Activated CD4-positive, alpha-beta T cell treated with anti-CD3 and anti-CD28 coated beads for 36 hours (primary cell): ENCODE results near the gene HSD17B14. TPM values are rescaled to one million over a fixed set of nuclear protein-coding genes. Genes with fewer than 3 reads are reported as not detected.

ENCODE experiments used
- ATAC-seq: fragments of 200-7000 bp; cut with Tn5 transposase; one replicate; pipeline ENCODE4 v1.10.0; 2021; ENCODE audit warnings: mild to moderate bottlenecking, moderate library complexity
- CTCF ChIA-PET: fragments of 350-600 bp; sonication (Branson Sonifier 250); formaldehyde crosslinking; loops from one replicate; lab custom pipeline; 2021; ENCODE audit warnings: antibody characterized with exemption; lab: Charles Lee
- POLR2A ChIA-PET: fragments of 350-600 bp; sonication (Branson Sonifier 250); formaldehyde crosslinking; loops from one replicate; lab custom pipeline; 2021; ENCODE audit warnings: antibody characterized with exemption, inconsistent platforms; lab: Charles Lee
- DNase-seq: peaks from one replicate; pipeline ENCODE4 v3.0.0-alpha.2; 2020
- H3K27ac Mint-ChIP-seq: one replicate; pipeline ENCODE4 v1.8.0; 2021; ENCODE audit warnings: mixed read lengths
- H3K27me3 Mint-ChIP-seq: one replicate; pipeline ENCODE4 v1.8.0; 2021; ENCODE audit warnings: mixed read lengths
- H3K36me3 Mint-ChIP-seq: one replicate; pipeline ENCODE4 v1.8.0; 2021; ENCODE audit warnings: low read depth, mixed read lengths
- H3K4me1 Mint-ChIP-seq: one replicate; pipeline ENCODE4 v1.8.0; 2021; ENCODE audit warnings: mixed read lengths
- H3K4me3 Mint-ChIP-seq: one replicate; pipeline ENCODE4 v1.8.0; 2021; ENCODE audit warnings: mild to moderate bottlenecking, moderate library complexity, mixed read lengths
- H3K9me3 Mint-ChIP-seq: one replicate; pipeline ENCODE4 v1.8.0; 2021; ENCODE audit warnings: low read depth, mixed read lengths
- intact Hi-C, 2 experiments: fragments of 100-400 bp; cut with DNase I in 1 of 2; cut with micrococcal nuclease in 1 of 2; formaldehyde crosslinking; loops; one replicate each; pipeline versions ENCODE4 v1.14.2 to v1.15.1; 2022 to 2024; cut with DNase I, micrococcal nuclease
- total RNA-seq, 2 experiments: library from RNA; stranded (reverse); gene quantifications; one replicate each; pipeline ENCODE4 v1.2.3, GENCODE V29; 2021

The HSD17B14 gene
- total RNA-seq, 2 experiments from 2014 or later = 0.21 to 0.83 TPM

- intact Hi-C loops = loop anchor here in 1 of 2 experiments (5.0 kb wide), 1 partner anchor 829 kb away; the partner anchor contains the start of genes RRAS and SCAF1
- ATAC-seq (no peak), DNase-seq (no peak)
- Mint-ChIP-seq H3K27ac (no peak overlapping the region), H3K36me3 (no peaks in the 10 kb centered on the region), H3K4me3 (peak overlapping the region; percentile 30), H3K9me3 (no peaks in the 10 kb centered on the region), H3K4me1 (peaks cover 24% of the 10 kb centered on the region), H3K27me3 (no peaks in the 10 kb centered on the region)
- POLR2A ChIA-PET = no interaction called here
- CTCF ChIA-PET = interaction anchor here (0.5 to 0.8 kb wide), 4 partner anchors 18 to 172 kb away, joined by 3 to 5 read pairs (median 3); no protein-coding TSS in a partner anchor
These were observed 23.0 kb downstream of the HSD17B14 start for GRCh38 chr19:48813123-48813913.

DNA sequence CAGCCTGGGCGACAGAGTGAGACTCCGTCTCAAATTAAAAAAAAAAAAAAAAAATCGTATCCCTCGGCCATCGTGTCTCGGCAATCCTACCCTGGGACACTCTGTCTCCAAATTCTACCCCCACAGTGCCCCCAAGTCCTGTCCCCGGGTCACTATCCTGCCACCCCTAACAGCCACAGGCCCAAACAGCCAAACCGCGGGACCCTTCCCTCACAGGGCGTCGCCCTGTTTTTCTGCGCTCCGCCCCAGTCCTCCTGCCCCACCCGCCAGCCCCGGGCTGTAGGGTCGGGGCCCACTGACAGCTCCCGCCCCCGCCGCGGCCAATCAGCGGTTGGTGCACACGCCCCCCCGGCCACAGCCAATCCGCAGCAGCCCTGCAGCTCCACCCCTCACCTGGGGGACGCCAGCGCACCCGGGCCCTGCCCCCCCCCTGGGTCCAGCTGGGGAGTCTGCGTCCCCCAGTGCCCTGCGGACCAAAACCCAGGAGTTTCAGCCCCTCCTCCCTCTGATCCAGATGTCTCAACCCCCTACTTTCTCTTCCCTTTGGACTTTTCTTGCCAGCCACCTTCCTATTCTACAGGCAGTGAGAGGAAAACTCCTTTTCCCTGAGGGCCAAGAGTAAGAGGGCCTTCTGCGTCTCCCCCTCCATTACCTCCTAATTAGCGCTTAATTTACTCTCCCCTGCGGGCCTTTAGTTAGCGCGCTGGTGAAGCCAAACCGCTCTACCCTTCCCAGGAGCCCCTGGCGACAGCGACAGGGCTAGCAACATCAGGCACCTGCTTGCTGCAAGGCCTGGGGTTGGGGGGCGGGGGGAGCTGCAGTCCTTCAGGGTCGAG, 24.0 kb downstream of the HSD17B14 start:
- Mint-ChIP-seq H3K36me3 (peaks cover 6% of the 10 kb centered on the region), H3K27me3 (no peaks in the 10 kb centered on the region), H3K4me3 (peak overlapping the region; percentile 85), H3K9me3 (no peaks in the 10 kb centered on the region), H3K4me1 (peaks cover 29% of the 10 kb centered on the region), H3K27ac (peak overlapping the region; percentile 37)
- intact Hi-C loops = loop anchor here in 1 of 2 experiments (5.0 kb wide), 1 partner anchor 830 kb away; the partner anchor contains the start of genes RRAS and SCAF1
- peak; percentile 40 for ATAC-seq
- CTCF ChIA-PET = interaction anchor here (0.5 to 1.6 kb wide), 2 partner anchors 8 to 17 kb away, joined by 3 to 5 read pairs; no protein-coding TSS in a partner anchor
- DNase-seq = peak; percentile 78
- POLR2A ChIA-PET = interaction anchor here (0.7 kb wide), 1 partner anchor 179 kb away, joined by 6 read pairs; no protein-coding TSS in a partner anchor

DNA sequence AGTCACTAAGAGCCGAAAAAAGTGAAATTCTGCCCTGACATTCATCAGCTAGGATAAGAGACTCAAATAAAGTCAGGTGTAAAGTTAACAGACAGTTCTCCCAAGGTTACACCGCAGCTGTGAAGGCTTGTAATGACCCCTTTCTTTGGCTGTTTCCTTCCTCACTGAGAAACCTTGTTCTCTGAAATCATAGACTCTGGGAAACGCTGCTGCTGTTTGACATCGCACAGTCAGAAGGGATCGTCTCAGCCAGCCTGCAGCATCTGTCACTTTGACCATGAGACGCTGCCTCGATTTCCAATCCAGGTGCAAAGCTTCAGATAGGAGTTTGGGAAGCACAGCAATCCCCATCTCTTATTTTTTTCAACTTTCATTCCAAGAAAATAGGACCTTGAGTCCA, 26.1 kb downstream of the HSD17B14 start:
- Mint-ChIP-seq H3K36me3 (peaks cover 11% of the 10 kb centered on the region), H3K9me3 (no peaks in the 10 kb centered on the region), H3K4me1 (peaks cover 24% of the 10 kb centered on the region), H3K27ac (peak overlapping the region; percentile 81), H3K4me3 (peak overlapping the region; percentile 85), H3K27me3 (no peaks in the 10 kb centered on the region)
- intact Hi-C loops = loop anchor here in 1 of 2 experiments (1.0 to 5.0 kb wide), 5 partner anchors 25 to 832 kb away; partner anchors contain the start of genes FTL, PPP1R15A, RRAS and SCAF1
- no peak for ATAC-seq
- peak; percentile 27 for DNase-seq
- POLR2A ChIA-PET = no interaction called here
- CTCF ChIA-PET = interaction anchor here (0.7 to 1.6 kb wide), 6 partner anchors 15 to 160 kb away, joined by 3 to 12 read pairs (median 3); no protein-coding TSS in a partner anchor

DNA sequence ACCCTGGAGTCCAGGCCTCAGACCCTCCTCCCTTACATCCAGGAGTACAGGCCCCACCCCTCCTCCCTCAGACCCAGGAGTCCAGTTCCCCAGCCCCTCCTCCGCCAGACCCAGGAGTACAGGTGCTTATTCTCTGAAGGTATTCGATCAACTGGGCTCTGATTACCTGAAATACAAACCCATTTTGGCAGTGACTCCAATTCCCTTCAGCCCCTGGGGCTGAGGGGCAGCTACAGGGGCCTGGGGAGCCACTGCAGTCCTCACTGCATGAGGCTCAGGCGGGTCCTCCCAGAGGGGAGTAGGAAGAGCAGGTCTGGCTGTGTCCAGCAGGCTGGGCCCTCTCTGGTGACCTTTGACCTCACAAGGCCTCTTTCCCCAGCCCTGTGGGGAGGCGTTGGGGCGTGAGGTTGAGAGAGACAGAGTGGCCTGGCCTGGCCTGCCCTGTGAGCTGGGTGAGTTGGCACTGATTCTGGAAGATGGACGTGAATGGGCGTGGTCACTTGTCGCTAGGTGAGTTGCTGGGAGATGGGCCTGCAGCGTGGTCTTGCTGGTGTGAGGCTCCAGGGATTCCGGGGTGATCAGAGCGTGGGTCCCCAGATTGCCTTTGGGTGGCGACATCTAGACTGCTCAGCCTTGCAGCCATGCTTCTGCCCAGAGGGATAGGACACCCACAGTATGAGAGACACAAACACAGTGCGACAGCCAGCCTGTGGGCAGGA, 28.5 kb downstream of the HSD17B14 start:
- Mint-ChIP-seq H3K27me3 (no peaks in the 10 kb centered on the region), H3K4me3 (no peak overlapping the region), H3K4me1 (peaks cover 24% of the 10 kb centered on the region), H3K36me3 (peaks cover 11% of the 10 kb centered on the region), H3K9me3 (no peaks in the 10 kb centered on the region), H3K27ac (no peak overlapping the region)
- ATAC-seq (no peak), DNase-seq (no peak)
- CTCF ChIA-PET = interaction anchor here (0.6 to 1.6 kb wide), 5 partner anchors 12 to 186 kb away, joined by 3 to 8 read pairs (median 6); partner anchors contain the start of gene RUVBL2
- intact Hi-C loops = no loop called here
- POLR2A ChIA-PET = interaction anchor here (1.5 kb wide), 1 partner anchor 12 kb away, joined by 4 read pairs; no protein-coding TSS in a partner anchor

GRCh38 chr19:48806818-48807589, 29.3 kb downstream of the HSD17B14 start:
- peaks cover 19% of the 10 kb centered on the region for H3K4me1 Mint-ChIP-seq
- no peaks in the 10 kb centered on the region for H3K9me3 Mint-ChIP-seq
- ATAC-seq (no peak), DNase-seq (no peak)
- intact Hi-C loops = loop anchor here in 1 of 2 experiments (1.0 kb wide), 1 partner anchor 185 kb away; no protein-coding TSS in a partner anchor
- H3K36me3 Mint-ChIP-seq = peaks cover 11% of the 10 kb centered on the region
- H3K27ac Mint-ChIP-seq = no peak overlapping the region
- ChIA-PET CTCF (interaction anchor here (0.6 to 1.6 kb wide), 12 partner anchors 11 to 635 kb away, joined by 3 to 10 read pairs (median 3); partner anchors contain the start of genes HSD17B14 and RUVBL2), POLR2A (interaction anchor here (0.6 to 1.5 kb wide), 3 partner anchors 12 to 69 kb away, joined by 3 to 4 read pairs (median 4); no protein-coding TSS in a partner anchor)
- H3K27me3 Mint-ChIP-seq = no peaks in the 10 kb centered on the region
- H3K4me3 Mint-ChIP-seq = no peak overlapping the region

DNA sequence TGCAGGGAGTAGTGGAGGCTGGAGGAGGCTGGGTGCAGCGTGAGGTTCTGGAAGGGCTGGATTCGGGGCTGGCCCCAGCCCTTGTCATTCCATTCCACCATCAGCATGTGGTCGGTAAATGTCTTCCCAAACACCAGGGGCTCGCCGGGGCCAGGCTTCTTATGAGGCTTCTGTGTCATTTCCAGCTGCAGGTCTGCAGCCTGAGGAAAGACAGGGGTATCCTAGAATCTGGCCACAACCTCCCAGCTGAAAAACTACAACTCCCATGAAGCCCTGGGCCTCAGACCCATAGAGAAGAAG, 29.8 kb downstream of the HSD17B14 start:
- ATAC-seq (peak; percentile 65), DNase-seq (peak; percentile 66)
- H3K4me1 Mint-ChIP-seq = peaks cover 18% of the 10 kb centered on the region
- no peak overlapping the region for H3K4me3 Mint-ChIP-seq
- intact Hi-C loops = loop anchor here in 1 of 2 experiments (1.0 kb wide), 1 partner anchor 186 kb away; no protein-coding TSS in a partner anchor
- H3K36me3 Mint-ChIP-seq = peaks cover 11% of the 10 kb centered on the region
- no peak overlapping the region for H3K27ac Mint-ChIP-seq
- H3K27me3 Mint-ChIP-seq = no peaks in the 10 kb centered on the region
- POLR2A ChIA-PET = interaction anchor here (0.6 to 1.5 kb wide), 2 partner anchors 11 to 70 kb away, joined by 3 to 4 read pairs; no protein-coding TSS in a partner anchor
- no peaks in the 10 kb centered on the region for H3K9me3 Mint-ChIP-seq
- CTCF ChIA-PET = interaction anchor here (0.6 to 1.6 kb wide), 8 partner anchors 10 to 635 kb away, joined by 3 to 10 read pairs (median 4); partner anchors contain the start of gene HSD17B14

GRCh38 chr19:48805452-48805851, 30.8 kb downstream of the HSD17B14 start:
- Mint-ChIP-seq H3K27me3 (no peaks in the 10 kb centered on the region), H3K27ac (no peak overlapping the region), H3K9me3 (no peaks in the 10 kb centered on the region), H3K4me3 (no peak overlapping the region), H3K4me1 (peaks cover 18% of the 10 kb centered on the region), H3K36me3 (peaks cover 11% of the 10 kb centered on the region)
- ChIA-PET CTCF (interaction anchor here (1.0 kb wide), 1 partner anchor 10 kb away, joined by 5 read pairs; no protein-coding TSS in a partner anchor), POLR2A (no interaction called here)
- no peak for ATAC-seq
- DNase-seq = no peak
- intact Hi-C loops = no loop called here

DNA sequence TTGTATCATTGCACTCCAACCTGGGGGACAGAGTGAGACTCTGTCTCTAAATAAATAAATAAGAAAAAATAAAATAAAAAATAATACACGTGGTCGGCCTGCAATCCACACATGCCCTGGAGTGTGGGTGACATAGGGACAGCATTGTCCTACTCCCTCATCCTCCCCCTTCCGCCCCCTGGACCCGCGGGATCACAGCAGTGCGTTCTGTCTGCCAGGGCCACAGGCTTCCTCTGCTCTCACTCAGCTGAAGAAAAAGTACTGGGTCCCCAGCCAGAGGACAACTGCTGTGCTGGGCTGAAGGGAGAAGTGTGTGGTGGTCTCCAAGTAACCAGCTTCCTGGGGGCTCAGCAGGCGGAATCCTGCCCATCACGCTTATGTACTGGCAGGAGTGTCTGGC, 31.8 kb downstream of the HSD17B14 start:
- peaks cover 11% of the 10 kb centered on the region for H3K36me3 Mint-ChIP-seq
- DNase-seq = no peak
- no peaks in the 10 kb centered on the region for H3K9me3 Mint-ChIP-seq
- ChIA-PET CTCF (interaction anchor here (1.0 kb wide), 1 partner anchor 9 kb away, joined by 5 read pairs; no protein-coding TSS in a partner anchor), POLR2A (no interaction called here)
- no peak for ATAC-seq
- intact Hi-C loops = no loop called here
- H3K4me3 Mint-ChIP-seq = no peak overlapping the region
- no peaks in the 10 kb centered on the region for H3K27me3 Mint-ChIP-seq
- peaks cover 10% of the 10 kb centered on the region for H3K4me1 Mint-ChIP-seq
- no peak overlapping the region for H3K27ac Mint-ChIP-seq

DNA sequence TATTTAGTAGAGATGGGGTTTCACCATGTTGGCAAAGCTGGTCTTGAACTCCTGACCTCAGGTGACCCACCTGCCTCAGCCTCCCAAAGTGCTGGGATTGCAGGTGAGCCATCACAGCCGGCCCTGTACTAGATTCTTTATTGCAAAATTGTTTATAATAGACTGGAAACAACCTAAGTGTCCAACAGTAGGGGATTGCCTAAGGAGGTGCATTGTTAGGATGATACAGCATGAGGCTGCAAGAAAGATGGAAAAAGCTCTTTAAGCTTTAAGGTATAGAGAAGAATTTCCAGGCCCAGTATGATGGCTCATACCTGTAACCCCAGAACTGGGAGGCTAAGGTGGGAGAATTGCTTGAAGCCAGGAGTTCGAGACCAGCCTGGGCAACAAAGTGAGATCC, 33.7 kb downstream of the HSD17B14 start:
- Mint-ChIP-seq H3K4me1 (no peaks in the 10 kb centered on the region), H3K36me3 (peaks cover 6% of the 10 kb centered on the region), H3K9me3 (no peaks in the 10 kb centered on the region), H3K27ac (no peak overlapping the region), H3K4me3 (no peak overlapping the region), H3K27me3 (no peaks in the 10 kb centered on the region)
- POLR2A ChIA-PET = no interaction called here
- DNase-seq (no peak), ATAC-seq (no peak)
- intact Hi-C loops = no loop called here
- CTCF ChIA-PET = interaction anchor here (0.7 to 2.4 kb wide), 3 partner anchors 10 to 39 kb away, joined by 3 to 9 read pairs (median 9); no protein-coding TSS in a partner anchor
